WI38 (cell line): ENCODE data around the gene MEPCE.
A peak's percentile ranks its signal among the peaks of the same experiment; 100 is the strongest.

Experiments used
- H3K4me3 ChIP-seq: 2 replicates; pipeline ENCODE4 v1.5.1; 2011; ENCODE audit warnings: low read depth, mild to moderate bottlenecking, control low read depth, low read length
- CTCF ChIP-seq: IDR thresholded peaks from 2 replicates; pipeline ENCODE4 v1.5.1; 2012; ENCODE audit warnings: low read depth, mild to moderate bottlenecking, control low read depth, low read length

The MEPCE gene

GRCh38 chr7:100469227-100470044, 39.8 kb downstream of the MEPCE start:
- H3K4me3 ChIP-seq: no peak overlapping the region
- peak; percentile 78 for TF ChIP-seq CTCF

GRCh38 chr7:100471021-100471420, 41.4 kb downstream of the MEPCE start:
- TF ChIP-seq CTCF: no peak
- no peak overlapping the region for H3K4me3 ChIP-seq

GRCh38 chr7:100472121-100472851, 42.7 kb downstream of the MEPCE start:
- TF ChIP-seq CTCF: no peak
- H3K4me3 ChIP-seq: no peak overlapping the region

- H3K4me3 ChIP-seq: no peak overlapping the region
- no peak for TF ChIP-seq CTCF
Measured at GRCh38 chr7:100472854-100473499, 43.3 kb downstream of the MEPCE start.

- peak overlapping the region; percentile 94 for H3K4me3 ChIP-seq
- no peak for TF ChIP-seq CTCF
Measured at GRCh38 chr7:100475549-100475948, 45.9 kb downstream of the MEPCE start.

- no peak for TF ChIP-seq CTCF
- H3K4me3 ChIP-seq: peak overlapping the region; percentile 94
Measured at GRCh38 chr7:100476101-100476780, 46.6 kb downstream of the MEPCE start.
